SK-N-MC (cell line): ENCODE results near the gene ATAD3C.

ENCODE experiments used
- EZH2 ChIP-seq: fragments of 200-600 bp; sonication (generic); IDR thresholded peaks from one replicate; pipeline ENCODE4 v1.6.1; 2017; ENCODE audit warnings: antibody characterized with exemption
- FOXP2 ChIP-seq: optimal IDR thresholded peaks from 2 replicates; pipeline ENCODE3; 2011; ENCODE audit warnings: mild to moderate bottlenecking, moderate library complexity; ENCODE audit not compliant: insufficient read depth; ENCODE audit errors: extremely low read length, control extremely low read depth
- POLR2AphosphoS5 ChIP-seq: IDR thresholded peaks from 2 replicates; pipeline ENCODE4 v1.6.1; 2012; ENCODE audit warnings: mild to moderate bottlenecking, low read depth, low read length, borderline replicate concordance

- no peak for TF ChIP-seq POLR2AphosphoS5
- TF ChIP-seq FOXP2: no peak
- no peak for TF ChIP-seq EZH2
Observed at GRCh38 chr1:1452882-1453281, 3.4 kb downstream of the ATAD3C start.
